Fibroblast of lung (primary cell): ENCODE measurements around the gene LENG8.

ENCODE experiments used
- EZH2 ChIP-seq: IDR thresholded peaks from 2 replicates; pipeline ENCODE4 v1.5.1; 2012; ENCODE audit warnings: low read length, control low read depth, mild to moderate bottlenecking; ENCODE audit errors: missing control alignments
- TF ChIP-seq, protein P1 (sequence below), 2 donors: IDR thresholded peaks in 1 of 2; conservative IDR thresholded peaks in 1 of 2; 1 replicate in 1 of 2; 2 replicates in 1 of 2; pipeline ENCODE4 v1.5.1; 2011 to 2012; ENCODE audit warnings: low read length in 2 of 2, control low read depth in 1 of 2, inconsistent platforms in 1 of 2, low read depth in 1 of 2, mild to moderate bottlenecking in 1 of 2

DNA sequence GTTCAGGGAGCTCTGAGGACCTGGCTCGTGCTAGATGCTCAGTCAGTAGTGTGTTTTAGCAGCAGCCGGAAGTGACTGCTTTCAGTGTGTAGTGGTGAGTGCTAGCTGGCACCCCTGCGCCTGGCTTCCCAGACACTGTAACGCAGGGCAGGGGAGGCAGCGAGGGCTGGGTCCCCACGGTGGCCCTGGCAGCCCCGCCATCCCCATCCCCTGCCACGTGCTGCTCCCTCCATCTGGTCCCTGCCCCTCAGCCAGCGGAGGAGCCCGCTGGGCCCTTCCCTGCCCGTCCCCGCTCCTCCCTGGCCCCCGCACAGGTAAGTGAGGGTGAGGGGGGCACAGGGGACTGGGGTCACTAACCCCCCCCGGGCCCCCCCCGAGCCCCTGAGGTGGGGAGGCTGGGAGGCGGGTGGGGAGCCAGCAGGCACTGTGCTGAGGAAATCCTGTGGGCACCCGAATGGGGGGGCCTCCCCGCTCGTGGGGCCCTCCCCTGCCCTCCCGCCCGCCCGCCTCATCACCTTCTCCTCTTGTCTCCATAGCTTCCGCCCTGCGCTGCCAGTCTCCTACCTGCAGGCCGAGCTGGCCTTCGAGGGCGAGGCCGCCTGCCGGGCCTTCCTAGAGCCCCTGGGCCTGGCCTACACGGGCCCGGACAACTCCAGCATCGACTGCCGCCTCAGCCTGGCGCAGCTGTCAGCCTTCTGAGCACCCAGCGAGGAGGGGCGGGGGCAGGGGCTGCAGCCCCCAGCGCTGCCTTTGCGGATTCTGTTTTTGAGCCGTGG lies 11.4 kb downstream of the LENG8 start:
- TF ChIP-seq, protein P1, sequence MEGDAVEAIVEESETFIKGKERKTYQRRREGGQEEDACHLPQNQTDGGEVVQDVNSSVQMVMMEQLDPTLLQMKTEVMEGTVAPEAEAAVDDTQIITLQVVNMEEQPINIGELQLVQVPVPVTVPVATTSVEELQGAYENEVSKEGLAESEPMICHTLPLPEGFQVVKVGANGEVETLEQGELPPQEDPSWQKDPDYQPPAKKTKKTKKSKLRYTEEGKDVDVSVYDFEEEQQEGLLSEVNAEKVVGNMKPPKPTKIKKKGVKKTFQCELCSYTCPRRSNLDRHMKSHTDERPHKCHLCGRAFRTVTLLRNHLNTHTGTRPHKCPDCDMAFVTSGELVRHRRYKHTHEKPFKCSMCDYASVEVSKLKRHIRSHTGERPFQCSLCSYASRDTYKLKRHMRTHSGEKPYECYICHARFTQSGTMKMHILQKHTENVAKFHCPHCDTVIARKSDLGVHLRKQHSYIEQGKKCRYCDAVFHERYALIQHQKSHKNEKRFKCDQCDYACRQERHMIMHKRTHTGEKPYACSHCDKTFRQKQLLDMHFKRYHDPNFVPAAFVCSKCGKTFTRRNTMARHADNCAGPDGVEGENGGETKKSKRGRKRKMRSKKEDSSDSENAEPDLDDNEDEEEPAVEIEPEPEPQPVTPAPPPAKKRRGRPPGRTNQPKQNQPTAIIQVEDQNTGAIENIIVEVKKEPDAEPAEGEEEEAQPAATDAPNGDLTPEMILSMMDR (conservative IDR thresholded peaks at IDR 0.05 in 1 of 2, IDR thresholded peaks at IDR 0.05 in 1 of 2; ENCODE audit: low read depth in 1 of 2, low read length in 2 of 2), result no peak
- TF ChIP-seq EZH2, result no peak
